ENCODE data around the gene FBXO31. TPM values are rescaled to one million over a fixed set of nuclear protein-coding genes. Genes with fewer than 3 reads are reported as not detected.

Gene FBXO31
- polyA plus RNA-seq, 1 donor from 2014 or later: 20.6 TPM

DNA sequence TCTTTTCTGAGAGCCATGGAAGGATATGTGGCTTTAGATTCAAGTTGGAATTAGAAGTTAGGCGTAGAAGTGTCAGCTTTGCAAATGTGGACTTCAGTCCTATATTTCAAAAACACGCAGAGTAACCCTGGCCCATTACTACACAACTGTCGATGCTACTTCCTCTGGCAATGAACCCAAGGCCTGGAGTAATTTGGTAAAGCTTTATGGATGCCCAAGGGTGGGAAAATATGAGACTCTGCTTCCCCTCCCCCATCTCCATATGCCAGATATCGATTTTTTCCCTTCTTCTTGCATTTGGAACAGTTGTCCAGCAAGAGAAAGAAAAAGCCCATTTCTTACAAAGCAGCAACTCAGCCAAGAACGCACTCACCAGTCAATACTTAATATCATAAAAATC is 5.7 kb upstream of the FBXO31 start:
- Histone ChIP-seq H4K20me1 (ENCODE audit: insufficient read depth) (peaks cover 5% of the 10 kb centered on the region), H3K27ac (ENCODE audit: low read length) (peak overlapping the region; percentile 85), H3K79me2 (replicated peaks; ENCODE audit: insufficient read depth, low read length) (peaks cover 13% of the 10 kb centered on the region), H3K4me3 (ENCODE audit: low read length) (no peak overlapping the region), H3K9me2 (ENCODE audit: insufficient read depth, low read length) (no peaks in the 10 kb centered on the region), H3K36me3 (ENCODE audit: insufficient read depth, low read length) (no peaks in the 10 kb centered on the region), H3K4me2 (ENCODE audit: low read length) (no peak overlapping the region), H3F3A (ENCODE audit: insufficient read depth, low read length, poor library complexity, severe bottlenecking) (peaks cover 3% of the 10 kb centered on the region), H3K9ac (ENCODE audit: low read length) (no peak overlapping the region), H2AFZ (ENCODE audit: low read depth, low read length) (no peak overlapping the region), H3K27me3 (ENCODE audit: insufficient read depth, low read depth, low read length) (no peaks in the 10 kb centered on the region), H3K9me3 (ENCODE audit: low read length) (no peaks in the 10 kb centered on the region)
- no peak for TF ChIP-seq EP300 (conservative IDR thresholded peaks at IDR 0.05; ENCODE audit: poor library complexity, severe bottlenecking)
- TF ChIP-seq, protein P1, sequence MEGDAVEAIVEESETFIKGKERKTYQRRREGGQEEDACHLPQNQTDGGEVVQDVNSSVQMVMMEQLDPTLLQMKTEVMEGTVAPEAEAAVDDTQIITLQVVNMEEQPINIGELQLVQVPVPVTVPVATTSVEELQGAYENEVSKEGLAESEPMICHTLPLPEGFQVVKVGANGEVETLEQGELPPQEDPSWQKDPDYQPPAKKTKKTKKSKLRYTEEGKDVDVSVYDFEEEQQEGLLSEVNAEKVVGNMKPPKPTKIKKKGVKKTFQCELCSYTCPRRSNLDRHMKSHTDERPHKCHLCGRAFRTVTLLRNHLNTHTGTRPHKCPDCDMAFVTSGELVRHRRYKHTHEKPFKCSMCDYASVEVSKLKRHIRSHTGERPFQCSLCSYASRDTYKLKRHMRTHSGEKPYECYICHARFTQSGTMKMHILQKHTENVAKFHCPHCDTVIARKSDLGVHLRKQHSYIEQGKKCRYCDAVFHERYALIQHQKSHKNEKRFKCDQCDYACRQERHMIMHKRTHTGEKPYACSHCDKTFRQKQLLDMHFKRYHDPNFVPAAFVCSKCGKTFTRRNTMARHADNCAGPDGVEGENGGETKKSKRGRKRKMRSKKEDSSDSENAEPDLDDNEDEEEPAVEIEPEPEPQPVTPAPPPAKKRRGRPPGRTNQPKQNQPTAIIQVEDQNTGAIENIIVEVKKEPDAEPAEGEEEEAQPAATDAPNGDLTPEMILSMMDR (IDR thresholded peaks at IDR 0.05; ENCODE audit: poor library complexity, severe bottlenecking): no peak
- TF ChIP-seq EZH2 (IDR thresholded peaks at IDR 0.05; ENCODE audit: borderline replicate concordance, insufficient read depth, low read length, poor library complexity, severe bottlenecking): no peak
- no peak for TF ChIP-seq POLR2AphosphoS5 (IDR thresholded peaks at IDR 0.05)
- TF ChIP-seq SMC3 (conservative IDR thresholded peaks at IDR 0.05; ENCODE audit: poor library complexity): no peak
- TF ChIP-seq MXI1 (conservative IDR thresholded peaks at IDR 0.05; ENCODE audit: poor library complexity, severe bottlenecking): no peak
- TF ChIP-seq TAF1 (IDR thresholded peaks at IDR 0.05; ENCODE audit: low read depth): no peak
- no peak for TF ChIP-seq RAD21 (conservative IDR thresholded peaks at IDR 0.05)
- TF ChIP-seq REST (IDR thresholded peaks at IDR 0.05; ENCODE audit: borderline replicate concordance): no peak

- Histone ChIP-seq H3K79me2 (replicated peaks; ENCODE audit: insufficient read depth, low read length) (peaks cover 8% of the 10 kb centered on the region), H3K9me2 (ENCODE audit: insufficient read depth, low read length) (no peaks in the 10 kb centered on the region), H3K9ac (ENCODE audit: low read length) (peak overlapping the region; percentile 58), H3F3A (ENCODE audit: insufficient read depth, low read length, poor library complexity, severe bottlenecking) (no peaks in the 10 kb centered on the region), H3K27me3 (ENCODE audit: insufficient read depth, low read depth, low read length) (no peaks in the 10 kb centered on the region), H4K20me1 (ENCODE audit: insufficient read depth) (peaks cover 4% of the 10 kb centered on the region), H3K4me2 (ENCODE audit: low read length) (peak overlapping the region; percentile 41), H3K27ac (ENCODE audit: low read length) (peak overlapping the region; percentile 85), H3K9me3 (ENCODE audit: low read length) (no peaks in the 10 kb centered on the region), H3K4me3 (ENCODE audit: low read length) (peak overlapping the region; percentile 56), H2AFZ (ENCODE audit: low read depth, low read length) (peak overlapping the region; percentile 41), H3K36me3 (ENCODE audit: insufficient read depth, low read length) (no peaks in the 10 kb centered on the region)
- TF ChIP-seq EZH2 (IDR thresholded peaks at IDR 0.05; ENCODE audit: borderline replicate concordance, insufficient read depth, low read length, poor library complexity, severe bottlenecking): no peak
- TF ChIP-seq RAD21 (conservative IDR thresholded peaks at IDR 0.05): no peak
- TF ChIP-seq TAF1 (IDR thresholded peaks at IDR 0.05; ENCODE audit: low read depth): no peak
- TF ChIP-seq, protein P1 (IDR thresholded peaks at IDR 0.05; ENCODE audit: poor library complexity, severe bottlenecking): no peak
- no peak for TF ChIP-seq SMC3 (conservative IDR thresholded peaks at IDR 0.05; ENCODE audit: poor library complexity)
- TF ChIP-seq REST (IDR thresholded peaks at IDR 0.05; ENCODE audit: borderline replicate concordance): no peak
- TF ChIP-seq EP300 (conservative IDR thresholded peaks at IDR 0.05; ENCODE audit: poor library complexity, severe bottlenecking): no peak
- TF ChIP-seq MXI1 (conservative IDR thresholded peaks at IDR 0.05; ENCODE audit: poor library complexity, severe bottlenecking): no peak
- TF ChIP-seq POLR2AphosphoS5 (IDR thresholded peaks at IDR 0.05): no peak
These were observed 5.2 kb upstream of the FBXO31 start for GRCh38 chr16:87388818-87389134.
